Endothelial cell (in vitro differentiated cells): ENCODE data around the gene RBMS3. TPM values are rescaled to one million over a fixed set of nuclear protein-coding genes. Genes with fewer than 3 reads are reported as not detected.

Source experiments
- DNase-seq: peaks from one replicate; pipeline ENCODE4 v3.0.0; 2021; ENCODE audit warnings: low spot score
- H3K27ac Mint-ChIP-seq: one replicate; pipeline ENCODE4 v1.8.0; 2021; ENCODE audit warnings: mixed read lengths, inconsistent platforms; ENCODE audit not compliant: unreplicated experiment
- H3K27me3 Mint-ChIP-seq: one replicate; pipeline ENCODE4 v1.8.0; 2021; ENCODE audit warnings: mild to moderate bottlenecking, moderate library complexity, mixed read lengths, inconsistent platforms; ENCODE audit not compliant: unreplicated experiment
- H3K36me3 Mint-ChIP-seq: one replicate; pipeline ENCODE4 v1.8.0; 2021; ENCODE audit warnings: mild to moderate bottlenecking, low read depth, mixed read lengths, inconsistent platforms; ENCODE audit not compliant: unreplicated experiment
- H3K4me1 Mint-ChIP-seq: one replicate; pipeline ENCODE4 v1.8.0; 2021; ENCODE audit warnings: mild to moderate bottlenecking, mixed read lengths, inconsistent platforms; ENCODE audit not compliant: unreplicated experiment
- H3K4me3 Mint-ChIP-seq: one replicate; pipeline ENCODE4 v1.8.0; 2021; ENCODE audit warnings: mild to moderate bottlenecking, mixed read lengths, inconsistent platforms; ENCODE audit not compliant: unreplicated experiment
- H3K9me3 Mint-ChIP-seq: one replicate; pipeline ENCODE4 v1.8.0; 2021; ENCODE audit warnings: mixed read lengths, inconsistent platforms; ENCODE audit not compliant: unreplicated experiment
- CTCF ChIP-seq: fragments of 200-600 bp; sonication (generic); IDR thresholded peaks from one replicate; pipeline ENCODE4 v1.5.0; 2021; ENCODE audit warnings: antibody characterized with exemption; ENCODE audit not compliant: unreplicated experiment
- total RNA-seq: library from RNA; stranded (reverse); fragmentation: NEBNext Ultra II Directional; extraction: Animal tissue kit (Norgen Biotek cat#: 25700); gene quantifications from one replicate; pipeline ENCODE4 v1.2.1, GENCODE V29; 2021; ENCODE audit not compliant: unreplicated experiment

The RBMS3 gene
- total RNA-seq, 1 donor from 2014 or later, result 30.9 TPM

GRCh38 chr3:29284497-29284896 lies 3.6 kb downstream of the RBMS3 start:
- no peak for DNase-seq
- Mint-ChIP-seq H3K27me3 (peaks cover 2% of the 10 kb centered on the region), H3K4me1 (peaks cover 53% of the 10 kb centered on the region), H3K36me3 (no peaks in the 10 kb centered on the region), H3K9me3 (no peaks in the 10 kb centered on the region), H3K4me3 (no peak overlapping the region), H3K27ac (no peak overlapping the region)
- no peak for TF ChIP-seq CTCF

GRCh38 chr3:29285471-29286071 lies 4.7 kb downstream of the RBMS3 start:
- H3K27ac Mint-ChIP-seq, result peak overlapping the region; percentile 71
- H3K4me3 Mint-ChIP-seq, result peak overlapping the region; percentile 3

GRCh38 chr3:29286478-29287240 lies 5.8 kb downstream of the RBMS3 start:
- no peaks in the 10 kb centered on the region for H3K9me3 Mint-ChIP-seq
- peaks cover 2% of the 10 kb centered on the region for H3K27me3 Mint-ChIP-seq
- DNase-seq, result no peak
- peaks cover under 1% of the 10 kb centered on the region for H3K36me3 Mint-ChIP-seq
- no peak overlapping the region for H3K4me3 Mint-ChIP-seq
- peaks cover 52% of the 10 kb centered on the region for H3K4me1 Mint-ChIP-seq
- no peak for TF ChIP-seq CTCF
- H3K27ac Mint-ChIP-seq, result peak overlapping the region; percentile 59

More at GRCh38 chr3:29285471-29286071, 4.7 kb downstream of the RBMS3 start:
- peaks cover 2% of the 10 kb centered on the region for H3K27me3 Mint-ChIP-seq
- no peak for DNase-seq
- no peaks in the 10 kb centered on the region for H3K36me3 Mint-ChIP-seq
- peaks cover 50% of the 10 kb centered on the region for H3K4me1 Mint-ChIP-seq
- H3K9me3 Mint-ChIP-seq, result no peaks in the 10 kb centered on the region
- TF ChIP-seq CTCF, result no peak

GRCh38 chr3:29290596-29290995 lies 9.7 kb downstream of the RBMS3 start:
- Mint-ChIP-seq H3K27me3 (no peaks in the 10 kb centered on the region), H3K4me3 (no peak overlapping the region), H3K36me3 (peaks cover 5% of the 10 kb centered on the region), H3K4me1 (peaks cover 44% of the 10 kb centered on the region), H3K27ac (no peak overlapping the region), H3K9me3 (no peaks in the 10 kb centered on the region)
- no peak for TF ChIP-seq CTCF
- DNase-seq, result no peak

- peaks cover 43% of the 10 kb centered on the region for H3K4me1 Mint-ChIP-seq
- DNase-seq, result no peak
- H3K27me3 Mint-ChIP-seq, result no peaks in the 10 kb centered on the region
- no peak for TF ChIP-seq CTCF
- peaks cover 5% of the 10 kb centered on the region for H3K36me3 Mint-ChIP-seq
- H3K4me3 Mint-ChIP-seq, result no peak overlapping the region
- H3K9me3 Mint-ChIP-seq, result no peaks in the 10 kb centered on the region
- no peak overlapping the region for H3K27ac Mint-ChIP-seq
These were observed 10.6 kb downstream of the RBMS3 start for GRCh38 chr3:29291260-29291981.
